ENCODE data around the gene SPINT3.

The SPINT3 gene, protein sequence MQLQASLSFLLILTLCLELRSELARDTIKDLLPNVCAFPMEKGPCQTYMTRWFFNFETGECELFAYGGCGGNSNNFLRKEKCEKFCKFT

DNA sequence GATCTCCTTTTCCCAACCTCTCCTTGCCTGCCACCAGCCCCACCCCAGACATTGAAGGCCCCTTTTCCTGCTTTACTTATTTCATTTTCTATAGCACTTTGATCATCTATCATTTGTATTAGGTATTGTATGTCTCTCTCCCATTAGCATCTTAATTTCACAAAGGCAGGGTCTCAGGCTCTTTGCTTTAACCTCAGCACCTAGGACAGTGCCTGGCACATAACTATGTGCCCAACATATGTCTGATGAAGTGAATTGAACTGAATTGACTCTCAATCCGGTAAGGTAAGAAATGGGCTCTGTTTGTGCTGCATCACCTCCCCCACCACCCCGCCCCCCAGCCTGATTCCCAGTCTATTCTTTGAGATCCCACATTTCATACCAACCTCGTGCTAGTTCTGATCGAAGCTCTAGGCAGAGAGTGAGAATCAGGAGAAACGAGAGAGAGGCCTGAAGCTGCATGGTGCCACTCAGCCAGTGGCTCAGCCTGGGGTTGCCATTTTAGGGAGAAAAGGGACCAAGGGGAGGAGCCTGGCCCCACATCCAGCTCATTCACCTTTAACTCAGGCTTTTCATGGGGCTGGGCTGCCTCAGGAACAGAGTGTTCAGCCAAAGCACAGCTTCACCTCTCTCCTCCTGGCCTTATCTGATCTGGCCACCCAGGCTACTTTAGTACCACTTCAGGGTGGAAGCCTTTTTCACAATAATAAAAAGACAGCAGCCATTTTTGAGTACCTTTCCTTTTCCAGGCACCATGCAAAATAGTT lies at the start of gene SPINT3:
TSS of gene SPINT3 (minus strand) at position 476 of the 767 bp plus-strand sequence. CDS start at position 462, 14 bp downstream.
- no peak for DNase-seq

DNA sequence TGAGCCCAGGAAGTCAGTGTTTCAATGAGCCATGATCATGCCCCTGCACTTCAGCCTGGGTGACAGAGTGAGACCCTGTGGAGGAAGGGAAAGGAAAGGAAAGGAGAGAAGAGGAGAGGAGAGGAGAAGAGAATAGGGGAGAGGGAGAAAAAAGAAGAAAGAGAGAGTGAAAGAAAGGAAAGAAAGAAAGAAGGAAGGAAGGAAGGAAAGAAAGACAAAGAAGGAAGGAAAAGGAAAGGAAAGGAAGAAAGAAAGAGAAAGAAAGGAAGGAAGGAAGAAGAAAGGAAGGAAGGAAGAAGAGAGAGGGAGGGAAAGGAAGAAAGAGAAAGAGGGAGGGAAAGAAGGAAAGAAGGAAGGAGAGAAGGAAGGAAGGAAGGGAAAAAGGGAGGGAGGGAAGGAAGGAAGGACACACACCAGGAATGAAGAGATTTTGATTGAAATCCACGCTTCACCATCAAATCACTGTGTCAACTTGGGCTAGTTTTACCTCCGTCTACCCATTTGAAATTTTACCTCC lies 49.4 kb upstream of the SPINT3 start:
- DNase-seq, result no peak

DNA sequence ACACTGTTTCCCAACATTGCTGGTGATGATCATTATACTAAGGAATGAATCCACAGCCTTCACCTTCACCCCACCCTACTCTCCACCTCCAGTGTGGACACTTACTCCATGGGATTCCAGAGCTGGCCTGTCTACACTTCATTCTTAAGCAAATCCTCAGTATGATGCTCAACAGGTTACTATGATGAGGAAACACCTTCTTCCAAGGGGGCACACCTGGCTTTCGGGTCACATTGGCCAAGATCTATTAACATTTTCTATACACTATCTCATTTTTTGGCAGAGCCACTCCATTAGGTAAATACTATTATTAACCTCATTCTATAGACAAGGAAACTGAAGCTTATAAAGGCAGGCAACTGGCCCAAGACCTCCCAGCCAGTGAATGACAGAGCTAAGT lies 39.8 kb upstream of the SPINT3 start:
- no peak for DNase-seq

DNA sequence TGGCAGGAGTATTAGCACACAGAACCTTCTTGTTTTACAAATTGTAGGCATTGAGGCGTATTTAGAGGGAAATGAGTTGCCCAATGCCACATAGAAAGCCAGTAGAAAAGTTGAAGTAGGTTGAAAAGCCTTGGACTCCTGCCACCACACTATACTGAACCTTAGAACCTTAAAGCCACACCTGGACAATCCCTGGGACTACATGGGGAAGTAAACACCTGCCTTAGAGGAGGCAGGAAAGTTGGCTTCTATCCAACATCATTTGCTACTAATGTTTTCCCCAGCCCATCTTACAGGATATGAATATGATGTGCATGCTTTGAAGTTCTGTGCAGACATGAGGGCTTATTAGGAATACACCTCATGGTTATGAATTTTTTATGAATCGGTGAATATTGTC lies 37.0 kb upstream of the SPINT3 start:
- no peak for DNase-seq

DNA sequence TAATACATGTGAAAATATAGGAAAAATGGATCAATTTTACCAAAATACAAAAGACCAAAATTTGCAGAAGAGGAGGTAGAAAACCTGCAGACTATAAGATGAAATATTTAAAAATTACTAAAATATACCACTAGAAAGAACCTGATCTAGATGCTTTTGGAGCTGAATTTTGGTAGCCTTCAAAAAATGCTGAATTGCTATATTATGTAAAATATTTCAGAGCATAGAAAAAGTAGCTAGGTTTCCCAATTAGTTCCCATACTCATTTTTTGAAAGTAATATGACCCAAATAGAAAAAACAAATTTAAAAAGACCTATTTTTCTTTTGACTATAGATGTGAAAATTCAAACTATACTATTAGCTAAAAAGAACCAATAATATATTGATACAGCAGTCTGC lies 35.3 kb upstream of the SPINT3 start:
- no peak for DNase-seq

DNA sequence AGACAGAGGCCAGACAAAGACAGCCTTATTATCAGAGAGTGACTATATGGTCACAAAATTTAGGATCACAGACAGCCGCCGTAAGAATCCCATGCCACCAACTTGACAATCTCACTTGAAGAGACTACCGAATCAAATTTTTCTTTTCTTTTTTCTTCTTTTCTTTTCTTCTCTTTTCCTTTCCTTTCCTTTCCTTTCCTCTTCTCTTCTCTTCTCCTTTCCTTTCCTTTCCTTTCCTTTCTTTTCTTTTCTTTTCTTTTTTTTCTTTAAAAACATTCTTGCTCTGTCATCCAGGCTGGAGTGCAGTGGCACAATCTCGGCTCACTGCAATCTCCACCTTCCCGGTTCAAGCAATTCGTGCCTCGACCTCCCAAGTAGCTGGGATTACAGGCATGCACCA lies 33.0 kb upstream of the SPINT3 start:
- no peak for DNase-seq

DNA sequence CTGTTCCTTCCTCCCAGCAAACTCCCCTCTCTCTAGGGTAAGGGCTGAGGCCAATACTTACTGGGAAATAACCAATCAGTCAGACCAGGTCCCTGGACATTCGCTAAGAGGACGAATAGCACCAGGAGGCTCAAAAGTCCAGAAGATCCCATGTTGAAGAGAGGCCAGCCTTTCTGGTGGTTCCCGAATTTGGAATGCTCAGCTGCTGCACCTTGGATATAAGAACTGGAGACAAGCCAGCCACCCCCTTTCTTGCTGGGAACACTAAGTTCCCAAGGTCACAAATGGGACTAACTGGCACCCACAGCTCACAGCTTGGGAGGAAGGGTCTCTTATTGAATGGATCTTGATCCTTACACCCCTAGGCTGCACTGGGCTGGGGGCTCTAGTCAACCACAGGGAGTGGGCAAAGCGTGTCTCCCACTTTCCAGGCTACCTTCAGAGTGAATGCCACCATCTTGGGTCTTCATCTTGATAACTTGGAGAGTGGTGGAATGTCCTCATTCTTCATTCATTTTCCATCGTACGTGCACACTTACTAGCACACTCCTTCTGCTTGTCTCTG lies 31.9 kb upstream of the SPINT3 start, which contains the start of gene EPPIN:
TSS of gene EPPIN (minus strand) at position 196 of the 565 bp plus-strand sequence. CDS start at position 152, 44 bp downstream.
- no peak for DNase-seq

DNA sequence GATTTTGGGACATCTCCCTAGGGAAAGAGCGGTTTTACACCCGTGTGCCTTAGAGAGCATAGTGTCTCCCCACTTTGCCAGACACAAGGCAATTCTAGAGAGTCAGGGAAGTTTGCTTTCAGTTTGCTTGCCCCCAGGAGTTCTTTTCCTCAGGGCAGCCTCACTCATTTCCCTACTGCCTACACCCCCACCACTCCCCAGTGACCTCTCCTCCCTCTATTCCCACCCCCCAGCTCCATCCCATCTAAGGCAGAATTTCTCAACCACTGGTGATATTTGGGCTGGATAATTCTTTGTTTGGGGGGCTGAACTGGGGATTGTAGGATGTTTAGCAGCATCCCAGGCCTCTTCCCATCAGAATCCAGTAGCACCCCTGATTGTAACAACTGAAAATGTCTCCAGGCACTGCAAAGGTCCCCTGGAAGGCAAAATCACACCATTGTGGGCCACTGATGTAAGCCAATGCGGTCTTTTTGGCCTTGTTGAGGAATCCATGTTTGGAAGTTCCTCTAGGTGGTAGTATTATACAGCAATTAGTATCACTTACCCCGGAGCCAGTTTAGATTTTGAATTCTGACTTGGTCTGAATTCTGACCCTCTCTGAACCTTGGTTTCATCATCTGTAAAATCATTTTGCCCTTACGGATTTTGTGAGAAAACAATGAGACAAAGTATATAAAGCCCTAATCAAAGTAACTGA lies 30.5 kb upstream of the SPINT3 start:
- DNase-seq, result no peak

DNA sequence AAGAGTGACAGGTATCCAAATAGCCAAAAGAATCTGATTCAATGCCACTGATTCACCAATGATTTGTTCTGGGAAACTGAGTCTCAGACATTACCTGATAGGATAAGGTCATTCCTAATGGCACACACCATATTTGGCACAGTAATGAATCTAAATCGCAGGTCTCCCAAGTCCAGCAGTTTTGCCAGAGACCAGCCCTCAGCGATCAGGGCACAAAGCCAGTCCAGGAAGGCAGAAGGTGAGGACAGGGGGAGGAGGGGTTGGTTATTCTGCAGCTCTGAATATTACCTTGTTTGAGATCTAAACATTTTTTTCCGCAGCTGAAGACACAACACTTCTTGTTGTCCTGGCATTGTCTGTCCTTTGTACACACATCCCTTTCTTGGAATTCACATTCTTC lies 29.9 kb upstream of the SPINT3 start:
- DNase-seq, result no peak

DNA sequence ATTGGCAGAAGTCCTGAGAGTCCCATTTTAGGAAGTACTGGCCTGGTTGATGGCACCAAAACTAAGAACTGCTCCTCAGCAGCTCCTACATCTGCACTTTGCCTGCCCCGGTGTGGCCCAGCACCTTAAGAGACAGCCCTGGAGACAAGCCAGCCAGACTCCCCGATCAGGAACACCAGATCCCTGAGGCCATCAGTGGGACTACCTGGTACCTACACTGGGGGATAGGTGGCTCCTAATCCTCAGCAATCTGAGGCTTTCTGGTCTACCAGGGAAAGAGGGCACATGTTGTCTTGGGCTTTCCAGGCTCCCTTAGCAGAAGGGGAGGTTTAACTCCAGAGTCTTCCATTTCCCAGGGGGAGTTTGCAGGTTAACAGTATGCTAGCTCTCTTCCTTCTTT lies 24.0 kb upstream of the SPINT3 start, which contains the start of gene WFDC6:
TSS of gene WFDC6 (minus strand) at position 101 of the 400 bp plus-strand sequence. CDS start at position 26, 75 bp downstream.
- no peak for DNase-seq

DNA sequence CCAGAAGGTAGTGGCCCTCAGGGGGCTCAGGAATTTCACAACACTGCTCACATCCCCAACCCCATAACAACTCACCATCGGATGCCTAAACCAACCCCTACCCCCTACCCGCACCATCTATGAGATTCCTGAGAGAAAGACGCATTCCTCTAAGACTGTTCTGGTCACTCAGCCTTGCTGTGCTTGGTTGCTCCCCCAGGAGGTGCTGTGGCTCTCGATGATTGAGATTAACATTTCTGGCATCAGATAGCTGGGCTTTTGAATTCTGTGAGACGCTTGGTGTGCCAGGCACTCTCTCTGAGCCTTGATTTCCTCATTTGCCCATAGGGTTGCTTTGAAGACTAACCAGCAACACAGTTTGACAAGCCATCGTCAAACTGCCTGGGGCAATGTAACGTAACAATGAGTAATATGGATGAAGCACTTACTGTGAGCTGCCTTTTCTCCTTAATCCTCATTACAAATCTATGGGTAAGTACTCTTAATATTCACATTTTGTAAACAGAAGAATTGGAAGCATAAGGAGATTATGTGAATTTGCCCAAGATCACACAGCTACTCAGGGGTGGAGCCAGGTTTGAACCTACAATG lies 22.9 kb upstream of the SPINT3 start:
- DNase-seq, result no peak

DNA sequence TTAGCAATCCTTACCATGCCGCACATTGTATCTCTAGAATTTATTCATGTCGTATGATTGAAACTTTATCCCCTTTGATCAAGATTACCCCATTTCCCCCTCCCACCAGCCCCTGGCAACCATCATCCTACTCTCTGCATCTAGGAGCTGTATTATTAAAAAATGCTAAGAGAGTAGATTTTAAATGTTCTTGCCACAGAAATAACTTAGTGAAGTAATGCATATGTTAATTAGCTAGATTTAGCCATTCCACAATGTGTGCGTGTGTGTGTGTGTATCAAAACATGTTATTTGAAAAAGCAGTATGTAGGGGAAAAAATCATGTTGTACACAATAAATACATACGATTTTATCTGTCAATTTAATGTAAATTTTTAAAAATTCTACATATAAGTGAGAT lies 11.9 kb upstream of the SPINT3 start:
- no peak for DNase-seq

DNA sequence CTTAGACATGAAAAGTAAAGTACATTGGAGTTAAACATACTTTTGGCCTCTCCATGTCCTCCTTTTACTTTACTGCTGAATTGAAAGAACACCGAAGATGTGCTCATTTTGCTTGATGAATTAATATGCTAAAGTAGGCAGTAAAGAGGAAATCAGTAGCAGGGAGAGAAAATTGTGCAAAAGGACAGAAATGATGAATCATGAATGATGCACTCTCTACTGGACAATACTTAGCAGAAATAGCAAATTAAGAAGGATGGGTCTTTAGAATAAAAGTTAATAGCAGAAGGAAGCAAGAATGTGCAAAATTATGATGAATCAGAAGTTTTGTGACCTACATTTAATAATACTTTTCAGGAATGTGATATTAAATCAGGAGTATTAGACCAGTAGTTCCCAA lies 8.4 kb upstream of the SPINT3 start:
- DNase-seq, result no peak

DNA sequence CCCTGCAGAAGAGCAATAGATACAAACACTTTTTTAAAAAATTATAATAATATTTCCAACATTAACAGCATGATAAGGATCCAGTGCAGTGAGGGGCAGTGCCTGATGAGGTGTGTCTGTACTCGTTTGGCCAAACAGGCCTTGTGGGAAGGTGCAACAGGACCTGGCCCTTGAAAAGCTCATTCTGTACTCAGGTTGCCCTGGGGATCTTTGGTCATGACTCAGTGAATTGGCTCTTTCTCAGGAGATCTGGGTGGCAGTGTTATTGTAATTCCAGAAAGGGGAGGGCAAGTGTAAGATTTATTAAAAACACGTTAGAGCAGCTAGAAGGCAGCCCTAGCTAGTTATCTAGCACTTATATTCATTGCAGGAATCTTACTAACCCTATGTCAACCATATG lies 2.9 kb upstream of the SPINT3 start:
- DNase-seq, result no peak

DNA sequence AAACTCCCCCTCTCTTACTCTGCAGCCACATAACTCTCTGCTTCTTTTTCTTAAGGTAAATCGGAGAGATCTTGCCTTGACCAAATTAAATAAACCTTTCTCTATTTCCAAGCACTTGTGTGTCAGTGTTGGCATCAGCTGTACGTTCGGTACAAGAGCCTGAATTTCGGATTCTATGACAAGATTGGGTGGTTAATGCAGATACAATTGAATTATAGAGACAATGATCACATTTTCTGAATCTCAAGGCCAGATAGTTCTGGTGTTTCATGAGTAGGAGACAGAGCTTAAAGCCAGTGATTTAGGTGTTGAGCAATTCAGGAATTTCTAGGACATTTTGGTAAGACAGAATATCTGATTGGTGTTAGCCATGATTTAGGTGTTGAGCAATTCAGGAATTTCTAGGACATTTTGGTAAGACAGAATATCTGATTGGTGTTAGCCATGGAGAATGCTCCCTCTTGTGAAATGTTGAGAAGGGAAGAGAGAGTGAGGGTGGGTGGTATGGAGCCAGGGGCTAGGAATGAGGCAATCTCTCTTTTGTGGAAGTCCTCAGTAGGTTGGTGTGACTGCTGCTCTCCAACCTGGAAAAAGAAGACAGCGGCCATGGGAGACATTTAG lies 5.1 kb downstream of the SPINT3 start:
- no peak for DNase-seq

DNA sequence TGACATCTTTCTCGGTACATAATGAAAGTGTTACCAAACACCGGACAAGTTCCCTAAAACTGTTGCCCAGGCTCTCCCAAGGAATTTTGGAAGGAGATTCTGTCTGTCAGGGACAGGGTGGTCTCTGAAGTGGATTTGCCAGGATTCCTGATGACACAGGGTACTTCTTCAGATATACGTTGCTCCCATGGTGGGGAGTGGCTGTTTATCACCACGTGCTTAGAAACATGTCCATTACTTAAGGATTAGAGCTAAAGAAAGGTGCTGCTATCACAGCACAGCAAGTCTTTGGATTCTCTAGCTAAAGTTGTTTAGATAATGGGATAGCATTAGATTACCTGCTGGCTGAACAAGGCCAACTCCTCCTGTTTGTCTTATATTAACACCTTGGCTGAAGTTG lies 6.3 kb downstream of the SPINT3 start:
- DNase-seq, result no peak

DNA sequence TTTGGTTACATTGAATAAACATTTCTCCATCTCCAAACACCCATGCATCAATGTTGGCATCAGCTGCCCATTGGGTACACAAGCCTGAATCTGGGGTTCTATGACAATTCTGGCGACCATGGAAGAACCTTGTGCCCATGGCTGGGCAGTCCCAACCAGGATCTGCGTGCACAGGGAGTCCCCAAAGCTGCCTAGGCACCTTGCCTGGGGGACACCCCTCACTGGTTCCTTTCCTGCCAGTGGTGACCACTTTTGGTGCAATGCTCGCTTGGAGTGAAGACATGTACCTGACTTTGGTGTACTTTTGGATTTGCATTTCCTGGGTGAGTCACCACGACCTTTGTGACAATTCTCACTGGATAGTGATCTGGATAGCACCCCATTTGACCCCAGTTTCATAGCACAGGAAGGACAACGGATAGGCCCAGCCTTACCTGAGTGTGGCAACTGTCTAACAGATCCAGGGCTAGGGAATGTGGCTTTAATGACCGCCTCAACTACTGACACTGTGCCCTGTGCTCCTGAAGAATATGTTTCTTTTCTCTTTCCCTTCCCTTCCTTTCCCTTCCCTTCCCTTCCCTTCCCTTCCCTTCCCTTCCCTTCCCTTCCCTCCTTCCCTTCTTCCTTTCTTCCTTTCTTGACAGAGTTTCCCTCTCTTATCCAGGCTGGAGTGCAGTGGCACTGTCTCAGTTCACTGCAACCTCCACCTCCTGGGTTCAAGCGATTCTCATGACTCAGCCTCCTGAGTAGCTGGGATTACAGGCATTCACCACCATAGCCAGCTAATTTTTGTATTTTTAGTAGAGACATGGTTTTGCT lies 7.1 kb downstream of the SPINT3 start:
- DNase-seq, result no peak

DNA sequence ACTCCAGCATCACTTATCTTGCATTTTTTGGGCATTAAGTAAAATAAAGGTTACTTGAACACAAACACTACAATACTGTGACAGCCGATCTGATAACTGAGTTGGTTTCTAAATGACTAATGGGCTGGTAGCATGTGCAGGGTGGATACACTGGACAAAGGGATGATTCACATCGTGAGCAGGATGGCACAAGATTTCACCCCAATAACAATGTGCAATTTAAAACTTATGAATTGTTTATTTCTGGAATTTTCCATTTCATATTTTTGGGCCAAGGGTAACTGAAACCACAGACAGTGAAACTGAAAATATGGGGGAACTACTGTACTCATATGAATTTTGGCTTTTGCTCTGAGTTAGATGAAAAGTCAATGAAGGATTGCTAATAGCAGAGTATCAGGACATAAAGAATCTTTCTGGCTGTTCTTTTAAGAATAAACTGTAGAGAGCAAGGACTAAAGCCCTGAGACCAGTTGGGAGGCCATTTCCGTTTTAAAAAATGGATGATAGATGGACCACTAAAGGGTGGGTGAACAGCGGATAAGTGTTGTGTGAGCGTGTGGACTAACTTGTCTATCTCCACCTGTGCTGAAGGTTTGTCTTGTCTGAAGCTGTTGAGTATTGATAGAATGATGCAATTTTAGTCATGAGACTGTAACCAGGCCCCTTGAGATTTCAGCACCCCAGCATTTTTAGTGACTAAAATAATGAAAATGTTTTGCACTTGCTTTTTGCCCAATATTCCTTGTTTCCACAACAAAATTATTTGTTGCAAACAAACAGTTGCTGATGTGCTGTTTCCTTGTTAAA lies 8.2 kb downstream of the SPINT3 start:
- DNase-seq, result no peak

DNA sequence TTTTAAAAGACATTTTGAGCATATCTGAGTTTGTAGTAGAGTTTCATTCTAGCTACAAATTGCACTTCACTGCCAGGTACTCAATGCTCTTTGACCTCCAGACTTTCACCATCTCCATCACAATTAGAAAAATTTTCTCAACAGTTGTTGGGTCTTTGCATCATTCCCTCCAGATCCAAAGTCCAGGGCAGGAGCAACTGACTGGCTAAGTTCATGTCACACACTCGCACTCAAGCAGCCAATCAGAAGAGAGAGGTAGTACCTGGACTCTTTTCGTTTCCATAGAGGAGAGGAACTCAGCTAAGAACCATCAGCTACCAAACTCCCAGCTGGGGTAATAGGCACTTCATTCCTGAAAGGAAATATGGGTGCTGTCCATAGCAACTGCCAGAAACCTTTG lies 9.0 kb downstream of the SPINT3 start:
- DNase-seq, result no peak

DNA sequence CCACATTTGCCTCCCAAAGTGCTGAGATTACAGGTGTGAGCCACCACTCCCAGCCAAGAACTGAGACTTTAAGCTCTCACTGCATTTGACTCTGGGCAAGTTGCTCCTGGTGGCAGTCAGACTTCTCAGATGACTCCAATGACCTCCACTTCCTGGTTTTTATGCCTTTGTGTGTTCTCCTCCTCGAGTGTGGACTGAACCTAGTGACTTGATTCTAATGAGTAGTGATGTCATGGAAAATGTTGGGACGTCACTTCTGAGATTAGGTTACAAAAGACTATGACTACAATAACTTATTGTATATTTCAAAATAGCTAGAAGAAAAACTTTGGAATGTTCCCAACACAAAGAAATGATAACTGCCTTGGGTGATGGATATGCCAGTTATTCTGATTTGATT lies 12.0 kb downstream of the SPINT3 start:
- DNase-seq, result no peak

DNA sequence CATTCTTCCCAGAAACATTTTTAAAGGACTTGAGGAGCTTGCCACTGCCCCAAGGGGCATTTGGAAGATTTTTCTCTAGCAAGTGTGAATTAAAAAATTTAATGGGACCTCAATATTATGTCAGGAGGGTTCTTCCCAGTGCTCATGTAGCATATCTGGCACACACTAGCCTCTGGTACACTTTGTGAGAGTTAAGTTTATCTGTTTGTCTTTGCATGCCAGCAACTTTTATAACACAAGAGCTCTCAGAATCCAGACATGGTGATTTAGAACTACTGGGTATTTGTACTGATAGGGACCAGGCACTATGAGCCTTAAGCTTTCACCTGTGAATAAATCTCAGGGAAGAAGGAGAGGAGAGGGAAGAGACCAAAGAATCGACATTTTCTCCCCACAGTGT lies 12.9 kb downstream of the SPINT3 start:
- no peak for DNase-seq
